MM.1S (cell line): Measurements from ENCODE around the gene BTBD16.

Experiments used
- DNase-seq: peaks from one replicate; pipeline ENCODE4 v3.0.0-alpha.2; 2015
- H2AFZ ChIP-seq: fragments of 300-600 bp; sonication (generic); 2 replicates; pipeline ENCODE4 v1.6.0; 2016; ENCODE audit warnings: antibody characterized with exemption, low read length
- H3F3A ChIP-seq: fragments of 300-600 bp; sonication (generic); 2 replicates; pipeline ENCODE4 v1.6.1; 2016; ENCODE audit warnings: mild to moderate bottlenecking, antibody characterized with exemption, low read length, moderate library complexity, mixed read lengths; ENCODE audit not compliant: insufficient read depth
- H3K27ac ChIP-seq: fragments of 300-600 bp; sonication (generic); 2 replicates; pipeline ENCODE4 v1.5.1; 2016; ENCODE audit warnings: mild to moderate bottlenecking, low read length
- H3K27me3 ChIP-seq: fragments of 300-600 bp; sonication (generic); replicated peaks from 2 replicates; pipeline ENCODE4 v1.6.0; 2016; ENCODE audit warnings: low read length; ENCODE audit not compliant: insufficient read depth
- H3K36me3 ChIP-seq: fragments of 300-600 bp; sonication (generic); replicated peaks from 2 replicates; pipeline ENCODE4 v1.6.1; 2016; ENCODE audit warnings: mild to moderate bottlenecking, low read length, mixed read lengths; ENCODE audit not compliant: insufficient read depth
- H3K4me1 ChIP-seq: fragments of 300-600 bp; sonication (generic); 2 replicates; pipeline ENCODE4 v1.6.1; 2016; ENCODE audit warnings: low read length, mixed read lengths
- H3K4me2 ChIP-seq: fragments of 300-600 bp; sonication (generic); 2 replicates; pipeline ENCODE4 v1.6.0; 2016; ENCODE audit warnings: low read depth, low read length
- H3K4me3 ChIP-seq: fragments of 300-600 bp; sonication (generic); 2 replicates; pipeline ENCODE4 v1.5.1; 2016; ENCODE audit warnings: low read length, mixed read lengths
- H3K79me2 ChIP-seq: fragments of 300-600 bp; sonication (generic); 2 replicates; pipeline ENCODE4 v1.6.1; 2016; ENCODE audit warnings: mixed run types, low read length, mixed read lengths
- H3K9ac ChIP-seq: fragments of 300-600 bp; sonication (generic); 2 replicates; pipeline ENCODE4 v1.6.1; 2016; ENCODE audit warnings: low read length, mixed read lengths
- H3K9me2 ChIP-seq: fragments of 300-600 bp; sonication (generic); replicated peaks from 2 replicates; pipeline ENCODE4 v1.6.1; 2016; ENCODE audit warnings: mild to moderate bottlenecking, low read length, mixed read lengths; ENCODE audit not compliant: insufficient read depth
- H3K9me3 ChIP-seq: fragments of 300-600 bp; sonication (generic); replicated peaks from 2 replicates; pipeline ENCODE4 v1.6.1; 2016; ENCODE audit warnings: mild to moderate bottlenecking, low read length, mixed read lengths; ENCODE audit not compliant: insufficient read depth
- H4K20me1 ChIP-seq: fragments of 300-600 bp; sonication (generic); 2 replicates; pipeline ENCODE4 v1.6.1; 2016; ENCODE audit warnings: mild to moderate bottlenecking, low read length, moderate library complexity, mixed read lengths; ENCODE audit not compliant: insufficient read depth
- EZH2 ChIP-seq: fragments of 300-600 bp; sonication (generic); optimal IDR thresholded peaks from 2 replicates; pipeline ENCODE3; 2017; ENCODE audit warnings: low read depth, mild to moderate bottlenecking, antibody characterized with exemption, low read length, mixed read lengths
- EZH2phosphoT487 ChIP-seq: fragments of 300-600 bp; sonication (generic); IDR thresholded peaks from 2 replicates; pipeline ENCODE4 v1.6.1; 2018; ENCODE audit warnings: antibody characterized with exemption, low read length
- TF ChIP-seq, protein P1 (sequence below): fragments of 300-600 bp; sonication (generic); IDR thresholded peaks from 2 replicates; pipeline ENCODE4 v1.5.1; 2016; ENCODE audit warnings: antibody characterized with exemption, low read length, mixed read lengths

The BTBD16 gene

DNA sequence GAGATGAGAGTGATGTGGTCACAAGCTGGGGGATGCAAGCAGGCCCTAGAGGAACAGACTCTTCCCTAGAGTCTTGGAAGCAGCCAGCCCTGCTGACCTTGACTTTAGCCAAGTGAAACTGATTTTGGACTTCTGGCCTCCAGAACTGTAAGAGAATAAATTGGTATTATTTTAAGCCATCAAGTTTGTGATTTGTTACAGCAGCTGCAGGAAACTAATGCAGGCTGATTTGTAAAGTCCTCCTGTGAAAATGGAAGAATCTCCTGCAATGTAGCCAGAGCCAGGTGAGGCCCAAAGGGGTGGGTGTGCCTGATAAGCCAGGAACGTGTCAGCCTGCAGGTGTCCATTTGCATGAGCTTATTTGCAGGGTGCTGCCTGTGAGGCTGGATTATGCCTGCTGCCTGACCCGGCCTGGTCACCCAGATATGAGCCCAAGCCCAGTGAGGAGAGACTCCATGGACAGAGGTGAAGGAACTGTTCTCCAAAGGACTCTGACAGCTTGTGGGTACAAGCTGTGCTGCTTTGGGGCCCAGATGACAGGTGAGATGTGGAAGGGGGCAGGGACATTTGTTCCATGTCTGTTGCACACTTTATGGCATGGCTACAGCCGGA, 78.8 kb downstream of the BTBD16 start:
- Histone ChIP-seq H3K9me2 (no peaks in the 10 kb centered on the region), H2AFZ (no peak overlapping the region), H3K36me3 (no peaks in the 10 kb centered on the region), H3K79me2 (no peaks in the 10 kb centered on the region), H3K4me2 (no peak overlapping the region), H3K9me3 (no peaks in the 10 kb centered on the region), H3K9ac (no peak overlapping the region), H3K4me3 (no peak overlapping the region), H3F3A (no peaks in the 10 kb centered on the region), H3K27ac (no peak overlapping the region), H3K27me3 (0 out of 2 replicates have a peak, but pooled peaks cover 4% of the 10 kb centered on the region), H4K20me1 (no peaks in the 10 kb centered on the region), H3K4me1 (no peaks in the 10 kb centered on the region)
- TF ChIP-seq, protein P1, sequence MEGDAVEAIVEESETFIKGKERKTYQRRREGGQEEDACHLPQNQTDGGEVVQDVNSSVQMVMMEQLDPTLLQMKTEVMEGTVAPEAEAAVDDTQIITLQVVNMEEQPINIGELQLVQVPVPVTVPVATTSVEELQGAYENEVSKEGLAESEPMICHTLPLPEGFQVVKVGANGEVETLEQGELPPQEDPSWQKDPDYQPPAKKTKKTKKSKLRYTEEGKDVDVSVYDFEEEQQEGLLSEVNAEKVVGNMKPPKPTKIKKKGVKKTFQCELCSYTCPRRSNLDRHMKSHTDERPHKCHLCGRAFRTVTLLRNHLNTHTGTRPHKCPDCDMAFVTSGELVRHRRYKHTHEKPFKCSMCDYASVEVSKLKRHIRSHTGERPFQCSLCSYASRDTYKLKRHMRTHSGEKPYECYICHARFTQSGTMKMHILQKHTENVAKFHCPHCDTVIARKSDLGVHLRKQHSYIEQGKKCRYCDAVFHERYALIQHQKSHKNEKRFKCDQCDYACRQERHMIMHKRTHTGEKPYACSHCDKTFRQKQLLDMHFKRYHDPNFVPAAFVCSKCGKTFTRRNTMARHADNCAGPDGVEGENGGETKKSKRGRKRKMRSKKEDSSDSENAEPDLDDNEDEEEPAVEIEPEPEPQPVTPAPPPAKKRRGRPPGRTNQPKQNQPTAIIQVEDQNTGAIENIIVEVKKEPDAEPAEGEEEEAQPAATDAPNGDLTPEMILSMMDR = no peak
- TF ChIP-seq EZH2 = no peak
- no peak for TF ChIP-seq EZH2phosphoT487
- no peak for DNase-seq

DNA sequence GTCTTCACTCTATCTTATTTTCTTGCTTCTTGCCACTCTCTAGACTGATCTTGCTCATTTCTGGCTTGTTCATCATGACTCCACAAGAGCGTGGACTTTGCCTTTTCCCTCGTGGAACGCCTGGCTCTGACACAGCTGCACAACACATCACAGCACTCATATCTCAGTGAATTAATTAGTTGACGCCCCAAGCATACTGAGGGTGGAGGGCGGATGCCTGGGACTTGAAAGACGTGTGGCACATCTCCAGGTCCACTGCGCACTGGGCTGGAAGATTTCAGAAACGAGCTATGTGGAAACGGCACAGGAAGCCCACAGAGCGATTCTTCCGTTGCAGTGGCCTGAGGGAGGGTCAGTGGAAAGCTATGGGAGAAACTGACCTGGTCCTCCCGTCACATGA, 79.8 kb downstream of the BTBD16 start:
- Histone ChIP-seq H3K9me3 (no peaks in the 10 kb centered on the region), H3K27me3 (0 out of 2 replicates have a peak, but pooled peaks cover 4% of the 10 kb centered on the region), H3K79me2 (no peaks in the 10 kb centered on the region), H3F3A (no peaks in the 10 kb centered on the region), H3K4me1 (no peaks in the 10 kb centered on the region), H3K36me3 (no peaks in the 10 kb centered on the region), H2AFZ (no peak overlapping the region), H3K9me2 (no peaks in the 10 kb centered on the region), H4K20me1 (no peaks in the 10 kb centered on the region), H3K27ac (no peak overlapping the region), H3K4me2 (no peak overlapping the region), H3K9ac (no peak overlapping the region), H3K4me3 (no peak overlapping the region)
- TF ChIP-seq, protein P1 = no peak
- TF ChIP-seq EZH2 (no peak), EZH2phosphoT487 (no peak)
- no peak for DNase-seq

DNA sequence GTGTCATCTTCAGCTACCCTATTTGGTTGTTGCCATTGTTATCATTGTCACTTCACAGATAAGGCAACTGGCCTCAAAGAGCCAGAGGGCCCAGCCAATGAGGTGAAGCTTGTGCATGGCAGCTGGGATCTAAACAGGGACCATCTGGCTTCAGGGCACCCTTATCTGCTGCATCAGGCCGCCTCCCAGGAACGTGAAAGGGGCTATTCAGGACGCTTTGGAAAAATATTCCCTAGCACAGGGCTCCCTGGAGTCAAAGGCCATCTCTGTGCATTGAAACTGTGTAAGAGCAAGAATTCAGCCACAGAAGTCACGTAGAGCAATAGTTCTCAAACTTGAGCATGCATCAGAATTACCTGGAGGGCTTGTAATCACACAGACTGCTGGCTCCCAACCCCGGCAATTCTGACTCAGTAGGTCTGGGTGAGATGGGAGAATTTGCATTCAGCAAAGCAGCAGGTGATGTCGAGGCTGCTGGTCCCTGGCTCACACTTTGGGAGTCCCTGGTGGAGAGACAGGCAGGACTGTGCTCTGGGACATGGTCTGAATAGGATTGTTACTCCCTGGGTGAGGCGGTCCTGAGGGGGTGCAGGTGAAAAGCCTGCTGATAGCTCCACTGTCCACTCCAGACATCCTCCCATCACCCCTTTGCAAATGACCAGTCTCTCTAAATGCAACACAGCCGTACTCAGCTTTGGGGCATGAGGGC, 81.9 kb downstream of the BTBD16 start:
- no peaks in the 10 kb centered on the region for H4K20me1 ChIP-seq
- no peaks in the 10 kb centered on the region for H3K4me1 ChIP-seq
- no peak for DNase-seq
- H3K79me2 ChIP-seq = no peaks in the 10 kb centered on the region
- TF ChIP-seq EZH2phosphoT487 = no peak
- TF ChIP-seq, protein P1 = no peak
- no peak for TF ChIP-seq EZH2
- H3K4me2 ChIP-seq = no peak overlapping the region
- no peak overlapping the region for H3K4me3 ChIP-seq
- H3K27me3 ChIP-seq = 0 out of 2 replicates have a peak, but pooled peaks cover 4% of the 10 kb centered on the region
- no peak overlapping the region for H2AFZ ChIP-seq
- no peaks in the 10 kb centered on the region for H3K9me2 ChIP-seq
- no peaks in the 10 kb centered on the region for H3F3A ChIP-seq
- no peaks in the 10 kb centered on the region for H3K36me3 ChIP-seq
- H3K27ac ChIP-seq = no peak overlapping the region
- no peak overlapping the region for H3K9ac ChIP-seq
- no peaks in the 10 kb centered on the region for H3K9me3 ChIP-seq
